Measurements from ENCODE around the gene SCNN1A.

SCNN1A gene

DNA sequence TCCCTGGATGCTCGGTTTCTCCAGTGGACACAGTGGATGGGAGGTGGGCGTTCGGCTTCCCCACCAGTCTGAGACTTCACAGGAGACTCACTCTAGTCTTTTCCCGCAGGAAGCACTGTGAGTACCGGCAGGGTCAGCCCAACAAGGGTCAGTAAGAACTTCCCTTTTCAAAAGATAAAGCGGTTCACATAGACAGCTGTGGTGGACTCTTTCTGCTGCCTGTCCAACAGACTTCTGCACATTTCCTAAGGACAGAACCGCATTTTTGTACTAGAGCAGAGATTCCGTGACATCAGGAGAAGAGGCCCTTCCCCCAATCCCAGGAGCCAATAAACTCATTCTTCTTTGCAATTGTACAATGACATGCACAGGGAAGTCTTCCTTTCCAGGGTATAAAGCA, 19.0 kb upstream of the SCNN1A start:
- peak overlapping the region; percentile 44 for H3K27ac ChIP-seq
- ChIA-PET CTCF (no interaction called here), POLR2A (ENCODE audit: low non-redundant PET) (no interaction called here)
- no peak for DNase-seq (ENCODE audit: low spot score)
- TF ChIP-seq, protein P1, sequence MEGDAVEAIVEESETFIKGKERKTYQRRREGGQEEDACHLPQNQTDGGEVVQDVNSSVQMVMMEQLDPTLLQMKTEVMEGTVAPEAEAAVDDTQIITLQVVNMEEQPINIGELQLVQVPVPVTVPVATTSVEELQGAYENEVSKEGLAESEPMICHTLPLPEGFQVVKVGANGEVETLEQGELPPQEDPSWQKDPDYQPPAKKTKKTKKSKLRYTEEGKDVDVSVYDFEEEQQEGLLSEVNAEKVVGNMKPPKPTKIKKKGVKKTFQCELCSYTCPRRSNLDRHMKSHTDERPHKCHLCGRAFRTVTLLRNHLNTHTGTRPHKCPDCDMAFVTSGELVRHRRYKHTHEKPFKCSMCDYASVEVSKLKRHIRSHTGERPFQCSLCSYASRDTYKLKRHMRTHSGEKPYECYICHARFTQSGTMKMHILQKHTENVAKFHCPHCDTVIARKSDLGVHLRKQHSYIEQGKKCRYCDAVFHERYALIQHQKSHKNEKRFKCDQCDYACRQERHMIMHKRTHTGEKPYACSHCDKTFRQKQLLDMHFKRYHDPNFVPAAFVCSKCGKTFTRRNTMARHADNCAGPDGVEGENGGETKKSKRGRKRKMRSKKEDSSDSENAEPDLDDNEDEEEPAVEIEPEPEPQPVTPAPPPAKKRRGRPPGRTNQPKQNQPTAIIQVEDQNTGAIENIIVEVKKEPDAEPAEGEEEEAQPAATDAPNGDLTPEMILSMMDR (conservative IDR thresholded peaks at IDR 0.05; ENCODE audit: low read depth): no peak

DNA sequence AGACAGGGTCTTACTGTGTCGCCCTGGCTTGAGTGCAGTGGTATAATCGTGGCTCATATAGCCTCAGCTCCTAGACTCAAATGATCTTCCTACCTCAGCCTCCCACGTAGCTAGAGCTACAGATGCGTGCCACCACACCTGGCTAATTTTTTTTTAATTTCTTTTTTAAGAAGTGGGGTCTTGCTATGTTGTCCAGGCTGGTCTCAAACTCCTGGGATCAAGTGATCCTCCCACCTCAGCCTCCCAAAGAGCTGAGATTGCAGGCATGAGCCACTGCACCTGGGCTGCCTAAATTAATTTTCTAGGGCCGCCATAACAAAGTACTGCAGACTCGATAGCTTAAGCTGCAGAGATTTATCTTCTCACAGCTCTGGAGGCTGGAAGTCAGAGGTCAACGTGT, 17.7 kb upstream of the SCNN1A start:
- peak overlapping the region; percentile 44 for H3K27ac ChIP-seq
- CTCF ChIA-PET: interaction anchor here (0.6 kb wide), 1 partner anchor 41 kb away, joined by 6 read pairs; no protein-coding TSS in a partner anchor
- POLR2A ChIA-PET (ENCODE audit: low non-redundant PET): interaction anchor here (0.6 kb wide), 1 partner anchor 307 kb away, joined by 4 read pairs; no protein-coding TSS in a partner anchor
- no peak for DNase-seq (ENCODE audit: low spot score)
- TF ChIP-seq, protein P1 (conservative IDR thresholded peaks at IDR 0.05; ENCODE audit: low read depth): no peak

DNA sequence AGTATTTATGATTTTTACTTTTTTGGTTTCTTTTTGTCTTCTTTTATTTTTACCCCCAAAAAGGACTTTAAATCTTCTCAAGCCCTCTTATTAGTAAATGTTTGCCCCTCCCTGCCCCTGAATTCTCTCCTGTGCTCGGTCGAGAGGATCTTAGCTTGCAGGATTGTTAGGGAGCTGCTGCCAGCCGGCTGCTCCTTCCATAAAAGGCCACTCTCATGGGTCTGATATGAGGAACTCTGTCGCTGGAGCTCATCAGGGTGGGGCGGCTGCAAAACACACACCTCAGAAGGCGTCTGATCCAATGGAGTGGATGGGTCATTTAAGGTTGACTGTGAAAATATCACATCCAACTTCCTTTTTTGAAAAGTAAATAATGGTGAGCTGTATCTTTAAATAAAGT, 17.1 kb upstream of the SCNN1A start:
- ChIA-PET POLR2A (ENCODE audit: low non-redundant PET) (interaction anchor here (0.6 kb wide), 1 partner anchor 308 kb away, joined by 4 read pairs; no protein-coding TSS in a partner anchor), CTCF (interaction anchor here (0.6 kb wide), 2 partner anchors 31 to 41 kb away, joined by 3 to 6 read pairs; no protein-coding TSS in a partner anchor)
- H3K27ac ChIP-seq: peak overlapping the region; percentile 44
- DNase-seq (ENCODE audit: low spot score): no peak
- TF ChIP-seq, protein P1 (conservative IDR thresholded peaks at IDR 0.05; ENCODE audit: low read depth): no peak

DNA sequence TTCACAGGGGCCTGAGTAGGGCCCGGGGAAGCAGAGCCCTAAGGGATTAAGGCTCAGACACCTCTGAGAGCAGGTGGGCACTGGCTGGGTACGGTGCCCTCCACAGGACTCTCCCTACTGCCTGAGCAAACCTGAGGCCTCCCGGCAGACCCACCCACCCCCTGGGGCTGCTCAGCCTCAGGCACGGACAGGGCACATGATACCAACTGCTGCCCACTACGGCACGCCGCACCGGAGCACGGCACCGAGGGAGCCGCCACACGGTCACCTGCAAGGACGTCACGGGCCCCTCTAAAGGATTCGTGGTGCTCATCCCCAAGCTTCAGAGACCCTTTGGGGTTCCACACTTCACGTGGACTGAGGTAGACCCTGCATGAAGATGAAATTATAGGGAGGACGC, 15.7 kb upstream of the SCNN1A start:
- no peak for DNase-seq (ENCODE audit: low spot score)
- ChIA-PET CTCF (no interaction called here), POLR2A (ENCODE audit: low non-redundant PET) (no interaction called here)
- TF ChIP-seq, protein P1 (conservative IDR thresholded peaks at IDR 0.05; ENCODE audit: low read depth): no peak
- peak overlapping the region; percentile 52 for H3K27ac ChIP-seq

DNA sequence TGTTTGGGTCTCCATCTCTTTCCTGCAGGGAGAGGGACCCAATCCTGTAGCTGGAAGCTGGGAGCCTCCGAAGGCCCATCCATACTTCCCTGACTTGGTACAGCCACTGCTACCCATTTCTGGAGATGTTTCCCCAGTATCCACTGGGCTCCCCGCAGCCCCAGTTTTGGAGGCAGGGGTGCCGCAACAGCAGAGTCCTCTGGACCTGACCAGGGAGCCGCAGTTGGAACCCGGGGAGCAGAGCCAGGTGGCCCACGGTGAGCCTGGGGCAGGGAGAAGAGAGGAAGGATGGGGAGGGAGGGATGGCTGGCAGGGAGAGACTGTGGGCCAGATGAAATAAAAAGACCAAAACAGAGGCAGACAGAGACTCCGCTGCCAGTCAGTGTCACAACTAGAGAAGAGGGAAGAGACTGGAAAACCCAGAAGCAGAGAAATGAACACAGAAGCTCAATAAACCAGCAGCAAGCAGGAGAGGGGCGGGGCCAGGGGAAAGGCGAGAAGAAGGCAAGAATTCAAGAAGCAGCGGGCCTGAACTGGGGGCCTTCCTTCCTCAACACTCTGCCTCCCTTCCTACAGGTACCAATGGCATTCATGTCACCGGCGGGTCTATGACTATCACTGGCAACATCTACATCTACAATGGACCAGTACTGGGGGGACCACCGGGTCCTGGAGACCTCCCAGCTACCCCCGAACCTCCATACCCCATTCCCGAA, 14.9 kb upstream of the SCNN1A start:
- H3K27ac ChIP-seq: peak overlapping the region; percentile 52
- ChIA-PET CTCF (no interaction called here), POLR2A (ENCODE audit: low non-redundant PET) (no interaction called here)
- TF ChIP-seq, protein P1 (conservative IDR thresholded peaks at IDR 0.05; ENCODE audit: low read depth): no peak
- DNase-seq (ENCODE audit: low spot score): no peak

DNA sequence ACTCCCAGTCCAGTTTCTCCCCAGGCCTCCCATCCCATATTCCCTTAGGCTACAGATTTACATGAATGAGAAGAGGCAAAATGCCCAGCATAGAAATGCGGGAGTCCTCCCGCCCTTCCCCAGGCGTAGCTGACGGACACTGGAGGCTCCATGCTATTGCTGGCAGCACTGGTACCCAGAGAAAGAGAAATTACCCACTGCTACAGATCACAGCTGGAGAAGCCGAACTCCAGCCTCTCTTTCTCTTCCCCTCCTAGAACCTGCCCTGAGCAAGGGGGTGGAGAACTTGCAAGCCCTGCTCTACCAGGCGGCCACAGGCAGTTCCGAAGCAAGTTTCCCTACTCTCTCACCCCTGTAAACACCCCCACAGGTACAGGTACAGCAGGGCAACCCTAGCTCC, 12.2 kb upstream of the SCNN1A start:
- no peak for DNase-seq (ENCODE audit: low spot score)
- TF ChIP-seq, protein P1 (conservative IDR thresholded peaks at IDR 0.05; ENCODE audit: low read depth): no peak
- CTCF ChIA-PET: no interaction called here
- POLR2A ChIA-PET (ENCODE audit: low non-redundant PET): interaction anchor here (1.9 kb wide), 1 partner anchor 14 kb away, joined by 4 read pairs; no protein-coding TSS in a partner anchor
- peak overlapping the region; percentile 52 for H3K27ac ChIP-seq
